Measurements from ENCODE around the gene PFKFB2. TPM values are rescaled to one million over a fixed set of nuclear protein-coding genes. Genes with fewer than 3 reads are reported as not detected.

PFKFB2 gene
- total RNA-seq, 1 donor from 2014 or later, result 13.3 TPM

DNA sequence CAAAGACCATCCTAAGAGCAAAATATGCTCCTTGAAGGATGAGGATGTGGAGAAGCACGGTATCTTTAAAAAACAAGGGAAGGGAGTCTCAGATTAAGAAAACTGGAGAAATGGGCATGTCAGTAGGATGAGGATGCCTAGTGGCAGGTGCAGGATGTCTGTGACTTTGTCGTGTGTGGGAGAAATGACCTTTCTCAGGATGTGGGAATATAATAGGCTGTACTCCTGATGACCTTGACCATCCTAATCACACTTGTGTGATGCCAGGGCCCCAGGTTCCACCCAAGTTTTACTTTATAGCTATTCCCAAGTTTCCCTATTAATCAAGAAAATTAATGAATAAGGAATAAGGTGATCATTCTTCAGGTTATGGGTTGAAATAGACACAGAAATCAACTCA is 33.4 kb upstream of the PFKFB2 start:
- H3K27ac Mint-ChIP-seq (ENCODE audit: unreplicated experiment), result no peak overlapping the region
- peaks cover 4% of the 10 kb centered on the region for H3K27me3 Mint-ChIP-seq (ENCODE audit: low read depth)
- H3K9me3 Mint-ChIP-seq (ENCODE audit: low read depth), result no peaks in the 10 kb centered on the region
- peaks cover 26% of the 10 kb centered on the region for H3K4me1 Mint-ChIP-seq (ENCODE audit: low read depth)
- TF ChIP-seq, protein P1, sequence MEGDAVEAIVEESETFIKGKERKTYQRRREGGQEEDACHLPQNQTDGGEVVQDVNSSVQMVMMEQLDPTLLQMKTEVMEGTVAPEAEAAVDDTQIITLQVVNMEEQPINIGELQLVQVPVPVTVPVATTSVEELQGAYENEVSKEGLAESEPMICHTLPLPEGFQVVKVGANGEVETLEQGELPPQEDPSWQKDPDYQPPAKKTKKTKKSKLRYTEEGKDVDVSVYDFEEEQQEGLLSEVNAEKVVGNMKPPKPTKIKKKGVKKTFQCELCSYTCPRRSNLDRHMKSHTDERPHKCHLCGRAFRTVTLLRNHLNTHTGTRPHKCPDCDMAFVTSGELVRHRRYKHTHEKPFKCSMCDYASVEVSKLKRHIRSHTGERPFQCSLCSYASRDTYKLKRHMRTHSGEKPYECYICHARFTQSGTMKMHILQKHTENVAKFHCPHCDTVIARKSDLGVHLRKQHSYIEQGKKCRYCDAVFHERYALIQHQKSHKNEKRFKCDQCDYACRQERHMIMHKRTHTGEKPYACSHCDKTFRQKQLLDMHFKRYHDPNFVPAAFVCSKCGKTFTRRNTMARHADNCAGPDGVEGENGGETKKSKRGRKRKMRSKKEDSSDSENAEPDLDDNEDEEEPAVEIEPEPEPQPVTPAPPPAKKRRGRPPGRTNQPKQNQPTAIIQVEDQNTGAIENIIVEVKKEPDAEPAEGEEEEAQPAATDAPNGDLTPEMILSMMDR (IDR thresholded peaks at IDR 0.05), result no peak
- no peaks in the 10 kb centered on the region for H3K36me3 Mint-ChIP-seq (ENCODE audit: low read depth)
- H3K4me3 Mint-ChIP-seq (ENCODE audit: unreplicated experiment), result no peak overlapping the region
- DNase-seq (ENCODE audit: low spot score), result no peak

DNA sequence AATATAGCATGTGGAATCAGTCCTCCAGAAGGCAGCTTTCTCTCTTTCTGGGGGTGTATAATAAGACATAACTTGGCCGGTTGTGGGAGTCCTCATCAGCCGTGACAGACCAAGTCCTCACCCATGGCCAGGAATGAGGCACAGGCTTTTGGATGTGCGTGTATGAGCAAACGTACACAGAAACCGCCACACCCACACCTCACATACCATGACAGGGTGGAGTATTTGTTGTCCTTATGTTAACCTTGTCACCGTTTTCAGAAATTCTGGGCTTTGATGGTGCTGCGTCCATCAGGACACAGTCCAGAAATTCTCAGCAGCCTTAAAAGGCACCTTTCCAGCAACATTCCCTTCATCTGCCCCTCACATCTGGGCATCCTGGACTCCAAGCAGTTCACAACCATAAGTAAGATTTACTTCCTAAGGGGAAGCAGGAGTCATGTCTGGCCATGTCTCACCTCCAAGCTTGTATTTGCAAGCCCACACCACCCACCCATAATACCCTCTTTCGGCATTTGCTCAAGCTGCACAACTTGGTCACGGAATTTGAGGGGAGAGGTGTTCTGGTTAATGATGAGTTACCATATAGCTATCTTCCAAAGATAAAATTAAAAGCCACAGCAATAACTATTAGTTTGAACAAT is 32.9 kb upstream of the PFKFB2 start:
- Mint-ChIP-seq H3K4me3 (ENCODE audit: unreplicated experiment) (no peak overlapping the region), H3K27ac (ENCODE audit: unreplicated experiment) (no peak overlapping the region), H3K4me1 (ENCODE audit: low read depth) (peaks cover 32% of the 10 kb centered on the region), H3K9me3 (ENCODE audit: low read depth) (no peaks in the 10 kb centered on the region), H3K36me3 (ENCODE audit: low read depth) (no peaks in the 10 kb centered on the region), H3K27me3 (ENCODE audit: low read depth) (peaks cover 4% of the 10 kb centered on the region)
- no peak for DNase-seq (ENCODE audit: low spot score)
- TF ChIP-seq, protein P1 (IDR thresholded peaks at IDR 0.05), result no peak

DNA sequence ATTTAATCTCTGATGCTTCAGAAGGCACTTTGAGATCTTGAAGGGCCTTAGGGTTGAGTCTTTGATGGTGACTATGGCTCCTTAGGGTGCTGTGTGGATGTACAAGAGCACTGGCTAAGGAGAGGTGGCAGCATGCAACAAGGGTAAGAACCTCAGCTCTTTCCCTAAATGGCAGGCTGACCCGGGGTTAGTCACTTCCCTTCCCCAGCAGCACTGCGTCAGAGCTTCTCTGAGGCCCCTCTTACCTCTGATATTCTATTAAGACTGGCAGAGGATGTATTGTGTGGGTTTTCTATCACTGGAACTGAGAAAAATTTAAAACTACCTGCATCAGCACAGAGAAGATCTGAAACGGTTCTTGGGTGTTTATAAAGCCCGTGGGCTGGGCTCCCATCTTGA is 32.4 kb upstream of the PFKFB2 start:
- Mint-ChIP-seq H3K27ac (ENCODE audit: unreplicated experiment) (no peak overlapping the region), H3K4me3 (ENCODE audit: unreplicated experiment) (no peak overlapping the region), H3K9me3 (ENCODE audit: low read depth) (no peaks in the 10 kb centered on the region), H3K4me1 (ENCODE audit: low read depth) (peaks cover 37% of the 10 kb centered on the region), H3K36me3 (ENCODE audit: low read depth) (no peaks in the 10 kb centered on the region), H3K27me3 (ENCODE audit: low read depth) (peaks cover 4% of the 10 kb centered on the region)
- no peak for DNase-seq (ENCODE audit: low spot score)
- TF ChIP-seq, protein P1 (IDR thresholded peaks at IDR 0.05), result no peak

DNA sequence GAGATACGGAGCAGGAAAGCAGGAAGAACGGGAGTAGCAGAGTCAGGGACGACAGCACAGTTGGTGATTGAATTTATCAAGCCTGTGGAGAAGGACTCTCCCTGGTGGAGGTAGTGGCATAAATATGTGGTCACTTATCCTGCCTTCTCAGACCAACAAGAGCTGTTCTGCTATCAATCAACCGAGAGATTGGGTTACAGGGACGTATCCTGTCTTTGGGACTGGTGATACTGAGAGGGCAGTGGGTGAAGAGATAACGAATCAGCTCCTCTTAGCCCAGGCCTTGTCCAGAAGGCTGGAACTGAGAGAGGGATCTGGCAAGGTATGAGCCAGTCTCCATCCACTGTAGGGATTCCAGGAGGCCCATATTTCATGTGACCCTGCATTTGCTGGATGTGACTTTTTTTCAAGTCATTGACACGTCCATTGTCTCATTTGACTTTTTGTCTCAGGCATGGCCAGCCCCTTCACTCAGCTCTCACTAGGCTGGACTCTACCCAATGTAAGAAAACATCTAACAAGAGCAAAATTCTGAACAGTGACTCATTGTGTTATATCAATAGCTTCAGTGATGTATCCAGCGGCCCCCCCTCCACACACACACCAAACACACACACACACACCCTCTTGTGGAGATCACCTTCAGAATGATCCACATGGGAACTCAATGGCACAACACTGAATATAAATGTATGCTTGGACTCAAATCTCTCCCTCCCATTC is 31.8 kb upstream of the PFKFB2 start:
- H3K36me3 Mint-ChIP-seq (ENCODE audit: low read depth), result no peaks in the 10 kb centered on the region
- H3K27ac Mint-ChIP-seq (ENCODE audit: unreplicated experiment), result no peak overlapping the region
- DNase-seq (ENCODE audit: low spot score), result no peak
- H3K27me3 Mint-ChIP-seq (ENCODE audit: low read depth), result no peaks in the 10 kb centered on the region
- H3K9me3 Mint-ChIP-seq (ENCODE audit: low read depth), result no peaks in the 10 kb centered on the region
- peaks cover 43% of the 10 kb centered on the region for H3K4me1 Mint-ChIP-seq (ENCODE audit: low read depth)
- TF ChIP-seq, protein P1 (IDR thresholded peaks at IDR 0.05), result no peak
- no peak overlapping the region for H3K4me3 Mint-ChIP-seq (ENCODE audit: unreplicated experiment)

DNA sequence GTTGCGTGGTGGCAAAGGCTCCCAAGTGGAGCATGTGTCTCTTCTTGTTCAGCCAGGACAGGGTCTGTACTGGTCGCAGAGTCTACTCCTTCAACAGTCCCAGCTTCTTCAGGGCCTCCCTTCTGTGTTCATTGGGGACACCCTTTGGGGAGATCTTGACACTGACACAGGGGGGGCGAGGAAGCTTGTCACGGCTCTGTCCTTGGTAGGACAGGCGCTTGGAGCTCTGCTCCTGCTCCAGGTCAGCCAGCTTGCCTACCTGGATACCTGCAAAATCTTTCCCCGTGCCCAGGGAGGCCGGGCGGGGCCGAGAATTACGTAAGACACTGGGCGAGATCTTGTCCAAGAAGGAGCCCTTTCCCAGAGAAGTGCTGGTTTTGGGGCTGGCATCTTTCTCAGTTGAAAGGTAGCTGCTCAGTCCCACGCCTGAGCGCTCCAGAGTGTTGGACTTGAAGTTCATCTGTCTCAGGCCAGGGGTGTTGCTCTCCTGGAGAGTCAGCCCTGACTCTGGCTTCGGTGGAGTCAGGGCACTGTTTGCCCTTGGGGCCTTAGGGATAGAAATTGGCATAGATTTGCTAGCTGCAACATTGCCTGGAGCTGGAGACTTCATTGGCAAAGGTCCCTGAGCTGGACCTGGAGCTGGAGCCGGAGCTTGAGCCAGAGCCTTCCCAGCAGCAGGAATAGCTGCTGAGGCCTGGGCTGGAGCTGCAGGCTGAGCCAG is 31.0 kb upstream of the PFKFB2 start:
- Mint-ChIP-seq H3K4me3 (ENCODE audit: unreplicated experiment) (no peak overlapping the region), H3K36me3 (ENCODE audit: low read depth) (no peaks in the 10 kb centered on the region), H3K9me3 (ENCODE audit: low read depth) (no peaks in the 10 kb centered on the region), H3K4me1 (ENCODE audit: low read depth) (peaks cover 50% of the 10 kb centered on the region), H3K27me3 (ENCODE audit: low read depth) (no peaks in the 10 kb centered on the region), H3K27ac (ENCODE audit: unreplicated experiment) (no peak overlapping the region)
- DNase-seq (ENCODE audit: low spot score), result no peak
- TF ChIP-seq, protein P1 (IDR thresholded peaks at IDR 0.05), result no peak
